C4-2B (cell line): Measurements from ENCODE around the gene ENKD1.

ENCODE experiments used
- CTCF ChIP-seq: fragments of 450-650 bp; conservative IDR thresholded peaks from 2 replicates; pipeline ENCODE4 v1.5.1; 2017; ENCODE audit warnings: mild to moderate bottlenecking
- ZFX ChIP-seq: fragments of 450-650 bp; IDR thresholded peaks from 2 replicates; pipeline ENCODE4 v1.6.1; 2017

- TF ChIP-seq CTCF (no peak), ZFX (no peak)
Measured at GRCh38 chr16:67667453-67667816, 885 bp upstream of the ENKD1 start.
